Activated CD4-positive, alpha-beta memory T cell treated with anti-CD3 and anti-CD28 coated beads for 36 hours (primary cell): ENCODE measurements around the gene DRAM2. TPM values are rescaled to one million over a fixed set of nuclear protein-coding genes. Genes with fewer than 3 reads are reported as not detected.

Experiments
- CTCF ChIA-PET: fragments of 350-600 bp; sonication (Branson Sonifier 250); formaldehyde crosslinking; loops from one replicate; lab custom pipeline; 2021; ENCODE audit warnings: antibody characterized with exemption, inconsistent platforms; lab: Charles Lee
- POLR2A ChIA-PET: fragments of 350-600 bp; sonication (Branson Sonifier 250); formaldehyde crosslinking; loops from one replicate; lab custom pipeline; 2021; ENCODE audit warnings: antibody characterized with exemption; lab: Charles Lee
- DNase-seq: peaks from one replicate; pipeline ENCODE4 v3.0.0-alpha.2; 2020
- H3K27ac Mint-ChIP-seq: one replicate; pipeline ENCODE4 v1.8.0; 2021; ENCODE audit warnings: mixed read lengths
- H3K27me3 Mint-ChIP-seq: one replicate; pipeline ENCODE4 v1.8.0; 2021; ENCODE audit warnings: mixed read lengths
- H3K36me3 Mint-ChIP-seq: one replicate; pipeline ENCODE4 v1.8.0; 2021; ENCODE audit warnings: mixed read lengths
- H3K4me1 Mint-ChIP-seq: one replicate; pipeline ENCODE4 v1.8.0; 2021; ENCODE audit warnings: low read depth, mixed read lengths
- H3K4me3 Mint-ChIP-seq: one replicate; pipeline ENCODE4 v1.8.0; 2021; ENCODE audit warnings: mild to moderate bottlenecking, mixed read lengths
- H3K9me3 Mint-ChIP-seq: one replicate; pipeline ENCODE4 v1.8.0; 2021; ENCODE audit warnings: mixed read lengths
- intact Hi-C: fragments of 100-400 bp; cut with micrococcal nuclease; formaldehyde crosslinking; loops from one replicate; pipeline ENCODE4 v1.15.1; 2023
- total RNA-seq, 2 experiments: library from RNA; stranded (reverse); gene quantifications; one replicate each; pipeline ENCODE4 v1.2.3, GENCODE V29; 2021

The DRAM2 gene
- 10 to 100 TPM; 30.1 to 30.5 TPM for total RNA-seq

- Mint-ChIP-seq H3K9me3 (no peaks in the 10 kb centered on the region), H3K4me3 (peak within 1 kb of the TSS; percentile 92), H3K27me3 (no peaks in the 10 kb centered on the region), H3K36me3 (peaks cover 15% of the 10 kb centered on the region), H3K27ac (peak within 1 kb of the TSS; percentile 88), H3K4me1 (peaks cover 34% of the 10 kb centered on the region)
- intact Hi-C loops = loop anchor here (1.0 to 10.0 kb wide), 7 partner anchors 8 to 307 kb away; partner anchors contain the start of genes ATP5PB, CD53 and WDR77
- ChIA-PET CTCF (interaction anchor here (1.6 kb wide), 1 partner anchor 110 kb away, joined by 7 read pairs; no protein-coding TSS in a partner anchor), POLR2A (interaction anchor here (0.8 to 1.7 kb wide), 5 partner anchors 42 to 79 kb away, joined by 3 to 8 read pairs (median 4); no protein-coding TSS in a partner anchor)
- DNase-seq = peak; percentile 95
Measured at GRCh38 chr1:111139956-111140679, at the start of gene DRAM2, which contains the start of gene CEPT1. DRAM2 (minus strand) TSS chr1:111140093; CDS start chr1:111131554, 8,539 bp downstream. CEPT1 (plus strand) TSS chr1:111140223; CDS start chr1:111147715, 7,492 bp downstream.

- Mint-ChIP-seq H3K27me3 (no peaks in the 10 kb centered on the region), H3K27ac (peak overlapping the region; percentile 62), H3K4me1 (peaks cover 79% of the 10 kb centered on the region), H3K9me3 (no peaks in the 10 kb centered on the region), H3K36me3 (peaks cover 69% of the 10 kb centered on the region), H3K4me3 (no peak overlapping the region)
- POLR2A ChIA-PET = no interaction called here
- no peak for DNase-seq
- intact Hi-C loops = loop anchor here (5.0 kb wide), 1 partner anchor 38 kb away; no protein-coding TSS in a partner anchor
- CTCF ChIA-PET = no interaction called here
Measured at GRCh38 chr1:111184663-111185062, 44.8 kb upstream of the DRAM2 start.

GRCh38 chr1:111183308-111184069 is 43.6 kb upstream of the DRAM2 start:
- Mint-ChIP-seq H3K9me3 (no peaks in the 10 kb centered on the region), H3K27me3 (no peaks in the 10 kb centered on the region), H3K36me3 (peaks cover 60% of the 10 kb centered on the region), H3K4me3 (no peak overlapping the region), H3K27ac (peak overlapping the region; percentile 61), H3K4me1 (peaks cover 70% of the 10 kb centered on the region)
- ChIA-PET POLR2A (interaction anchor here (1.5 to 2.3 kb wide), 3 partner anchors 9 to 37 kb away, joined by 3 to 15 read pairs (median 6); no protein-coding TSS in a partner anchor), CTCF (interaction anchor here (1.0 to 2.2 kb wide), 4 partner anchors 10 to 40 kb away, joined by 3 to 8 read pairs (median 6); partner anchors contain the start of gene DENND2D)
- DNase-seq = no peak
- intact Hi-C loops = no loop called here

- intact Hi-C loops = no loop called here
- ChIA-PET CTCF (interaction anchor here (1.1 to 2.2 kb wide), 3 partner anchors 12 to 152 kb away, joined by 3 to 8 read pairs (median 5); no protein-coding TSS in a partner anchor), POLR2A (interaction anchor here (0.8 to 2.3 kb wide), 5 partner anchors 10 to 43 kb away, joined by 3 to 15 read pairs (median 4); no protein-coding TSS in a partner anchor)
- Mint-ChIP-seq H3K4me1 (peaks cover 59% of the 10 kb centered on the region), H3K9me3 (no peaks in the 10 kb centered on the region), H3K4me3 (no peak overlapping the region), H3K27me3 (no peaks in the 10 kb centered on the region), H3K36me3 (peaks cover 47% of the 10 kb centered on the region), H3K27ac (no peak overlapping the region)
- DNase-seq = no peak
Measured at GRCh38 chr1:111182052-111182451, 42.2 kb upstream of the DRAM2 start.

- Mint-ChIP-seq H3K4me1 (peaks cover 41% of the 10 kb centered on the region), H3K27ac (peak overlapping the region; percentile 46), H3K9me3 (no peaks in the 10 kb centered on the region), H3K27me3 (no peaks in the 10 kb centered on the region), H3K36me3 (peaks cover 37% of the 10 kb centered on the region), H3K4me3 (no peak overlapping the region)
- intact Hi-C loops = no loop called here
- ChIA-PET POLR2A (no interaction called here), CTCF (interaction anchor here (0.6 to 1.0 kb wide), 2 partner anchors 41 to 220 kb away, joined by 4 read pairs; no protein-coding TSS in a partner anchor)
- DNase-seq = no peak
Measured at GRCh38 chr1:111179968-111180533, 40.2 kb upstream of the DRAM2 start.

GRCh38 chr1:111176678-111177077 is 36.8 kb upstream of the DRAM2 start:
- POLR2A ChIA-PET = no interaction called here

GRCh38 chr1:111175349-111175748 is 35.5 kb upstream of the DRAM2 start:
- Mint-ChIP-seq H3K27me3 (no peaks in the 10 kb centered on the region), H3K36me3 (peaks cover 29% of the 10 kb centered on the region), H3K4me1 (peaks cover 28% of the 10 kb centered on the region), H3K4me3 (no peak overlapping the region), H3K9me3 (no peaks in the 10 kb centered on the region), H3K27ac (no peak overlapping the region)
- intact Hi-C loops = no loop called here
- CTCF ChIA-PET = no interaction called here
- DNase-seq = no peak
- POLR2A ChIA-PET = no interaction called here

More at GRCh38 chr1:111176678-111177077, 36.8 kb upstream of the DRAM2 start:
- intact Hi-C loops = no loop called here
- no peak overlapping the region for H3K4me3 Mint-ChIP-seq
- H3K27ac Mint-ChIP-seq = no peak overlapping the region
- peaks cover 31% of the 10 kb centered on the region for H3K36me3 Mint-ChIP-seq
- peaks cover 34% of the 10 kb centered on the region for H3K4me1 Mint-ChIP-seq
- DNase-seq = no peak
- CTCF ChIA-PET = no interaction called here
- no peaks in the 10 kb centered on the region for H3K27me3 Mint-ChIP-seq
- H3K9me3 Mint-ChIP-seq = no peaks in the 10 kb centered on the region

GRCh38 chr1:111174070-111174469 is 34.2 kb upstream of the DRAM2 start:
- peak overlapping the region; percentile 45 for H3K27ac Mint-ChIP-seq
- no peaks in the 10 kb centered on the region for H3K27me3 Mint-ChIP-seq
- no peaks in the 10 kb centered on the region for H3K9me3 Mint-ChIP-seq
- peaks cover 27% of the 10 kb centered on the region for H3K36me3 Mint-ChIP-seq
- peaks cover 19% of the 10 kb centered on the region for H3K4me1 Mint-ChIP-seq
- CTCF ChIA-PET = no interaction called here
- POLR2A ChIA-PET = interaction anchor here (0.8 kb wide), 1 partner anchor 13 kb away, joined by 4 read pairs; no protein-coding TSS in a partner anchor
- no peak for DNase-seq
- intact Hi-C loops = no loop called here
- no peak overlapping the region for H3K4me3 Mint-ChIP-seq

GRCh38 chr1:111172463-111172862 is 32.6 kb upstream of the DRAM2 start:
- H3K9me3 Mint-ChIP-seq = no peaks in the 10 kb centered on the region
- no peak overlapping the region for H3K27ac Mint-ChIP-seq
- DNase-seq = no peak
- intact Hi-C loops = no loop called here
- CTCF ChIA-PET = no interaction called here
- peaks cover 32% of the 10 kb centered on the region for H3K36me3 Mint-ChIP-seq
- H3K4me1 Mint-ChIP-seq = peaks cover 19% of the 10 kb centered on the region
- no peaks in the 10 kb centered on the region for H3K27me3 Mint-ChIP-seq
- POLR2A ChIA-PET = no interaction called here
- no peak overlapping the region for H3K4me3 Mint-ChIP-seq

- POLR2A ChIA-PET = no interaction called here
- CTCF ChIA-PET = interaction anchor here (0.7 kb wide), 1 partner anchor 1524 kb away, joined by 3 read pairs; no protein-coding TSS in a partner anchor
- intact Hi-C loops = no loop called here
Measured at GRCh38 chr1:111164151-111164550, 24.3 kb upstream of the DRAM2 start.

GRCh38 chr1:111163363-111163762 is 23.5 kb upstream of the DRAM2 start:
- CTCF ChIA-PET = no interaction called here
- no peaks in the 10 kb centered on the region for H3K9me3 Mint-ChIP-seq
- no peak for DNase-seq
- H3K4me3 Mint-ChIP-seq = no peak overlapping the region
- H3K27me3 Mint-ChIP-seq = no peaks in the 10 kb centered on the region
- no peak overlapping the region for H3K27ac Mint-ChIP-seq
- POLR2A ChIA-PET = no interaction called here
- peaks cover 9% of the 10 kb centered on the region for H3K4me1 Mint-ChIP-seq
- intact Hi-C loops = no loop called here
- H3K36me3 Mint-ChIP-seq = peaks cover 16% of the 10 kb centered on the region

More at GRCh38 chr1:111164151-111164550, 24.3 kb upstream of the DRAM2 start:
- Mint-ChIP-seq H3K27me3 (no peaks in the 10 kb centered on the region), H3K4me3 (no peak overlapping the region), H3K4me1 (peaks cover 9% of the 10 kb centered on the region), H3K36me3 (peaks cover 14% of the 10 kb centered on the region), H3K9me3 (no peaks in the 10 kb centered on the region), H3K27ac (no peak overlapping the region)
- DNase-seq = no peak
